AG09309 (cell line): ENCODE measurements around the gene ADGRD1.

ENCODE experiments used
- DNase-seq: peaks from one replicate; pipeline ENCODE4 v3.0.0-alpha.2; 2010; ENCODE audit warnings: low read depth
- H3K4me3 ChIP-seq: 2 replicates; pipeline ENCODE4 v1.5.1; 2011; ENCODE audit warnings: mild to moderate bottlenecking, low read depth, low read length, moderate library complexity; ENCODE audit not compliant: control insufficient read depth
- CTCF ChIP-seq: IDR thresholded peaks from 2 replicates; pipeline ENCODE4 v1.5.1; 2011; ENCODE audit warnings: mild to moderate bottlenecking, low read depth, low read length, inconsistent platforms; ENCODE audit not compliant: insufficient read depth, control insufficient read depth; ENCODE audit errors: missing control alignments

The ADGRD1 gene

GRCh38 chr12:131047789-131048610, 94.3 kb downstream of the ADGRD1 start:
- no peak for DNase-seq
- TF ChIP-seq CTCF, result no peak
- H3K4me3 ChIP-seq, result no peak overlapping the region

DNA sequence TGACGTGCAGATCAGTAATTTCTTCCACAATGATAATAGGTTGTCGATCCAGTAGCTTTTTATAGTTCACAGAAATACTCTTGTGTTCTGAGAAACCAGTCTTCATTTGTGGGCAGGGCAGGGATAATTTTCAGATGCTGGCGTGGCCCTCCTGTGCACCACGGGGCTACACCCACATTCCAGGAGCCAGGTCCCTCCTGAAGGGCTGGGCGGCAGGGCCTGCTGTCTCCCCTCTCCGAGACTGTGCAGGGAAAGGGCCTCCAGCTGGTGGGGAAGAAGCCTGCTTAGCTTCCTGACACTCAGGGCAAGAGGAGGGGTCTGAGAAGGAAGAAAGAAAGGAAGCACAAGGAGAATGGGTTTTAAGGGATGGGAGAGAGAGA, 94.9 kb downstream of the ADGRD1 start:
- DNase-seq, result no peak
- H3K4me3 ChIP-seq, result no peak overlapping the region
- no peak for TF ChIP-seq CTCF

- no peak for TF ChIP-seq CTCF
- H3K4me3 ChIP-seq, result no peak overlapping the region
- no peak for DNase-seq
Measured at GRCh38 chr12:131049002-131049401, 95.3 kb downstream of the ADGRD1 start.

- TF ChIP-seq CTCF, result no peak
- no peak for DNase-seq
- H3K4me3 ChIP-seq, result no peak overlapping the region
Measured at GRCh38 chr12:131049549-131050339, 96.0 kb downstream of the ADGRD1 start.

DNA sequence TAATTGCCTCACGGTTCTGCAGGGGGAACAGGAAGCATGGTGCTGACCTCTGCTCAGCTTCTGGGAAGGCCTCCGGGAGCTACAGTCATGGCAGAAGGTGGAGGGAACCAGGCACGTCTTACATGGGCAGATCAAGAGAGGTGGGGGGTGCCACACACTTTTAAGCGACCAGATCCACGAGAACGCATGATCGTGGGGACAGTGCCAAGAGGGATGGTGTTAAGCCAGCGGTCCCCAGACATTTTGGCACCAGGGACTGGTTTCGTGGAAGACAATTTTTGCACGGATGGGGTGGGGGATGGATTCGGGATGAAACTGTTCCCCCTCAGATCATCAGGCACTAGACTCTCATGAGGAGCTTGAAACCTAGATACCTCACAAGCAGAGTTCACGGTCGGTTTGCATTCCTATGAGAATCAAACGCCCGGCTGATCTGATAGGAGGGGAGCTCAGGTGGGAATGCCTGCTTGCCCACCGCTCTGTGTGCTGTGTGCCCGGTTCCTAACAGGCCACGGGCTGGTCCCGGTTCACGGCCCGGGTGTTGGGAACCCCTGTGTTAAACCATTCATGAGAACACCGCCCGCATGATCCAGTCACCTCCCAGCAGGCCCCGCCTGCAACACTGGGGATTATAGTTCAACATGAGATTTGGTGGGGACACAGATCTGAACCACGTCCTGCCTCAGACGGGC, 96.9 kb downstream of the ADGRD1 start:
- TF ChIP-seq CTCF, result no peak
- no peak overlapping the region for H3K4me3 ChIP-seq

GRCh38 chr12:131051155-131051473, 97.4 kb downstream of the ADGRD1 start:
- H3K4me3 ChIP-seq, result no peak overlapping the region
- no peak for DNase-seq
- no peak for TF ChIP-seq CTCF

More for the DNA sequence above, 96.9 kb downstream of the ADGRD1 start:
- DNase-seq, result no peak
